Lower leg skin (tissue), 4 donors: ENCODE measurements around the gene KASH5. TPM values are rescaled to one million over a fixed set of nuclear protein-coding genes. Genes with fewer than 3 reads are reported as not detected.
"Not testable (repeated sequence)": the region's sequence is repeated elsewhere in the genome, so short reads cannot be mapped to it uniquely, and the experiment has no call there.

ENCODE experiments used
- DNase-seq, 2 donors: peaks; one replicate each; pipeline ENCODE4 v3.0.0-alpha.2; 2019; ENCODE audit warnings: low spot score in 2 of 2
- H3K4me3 ChIP-seq: fragments of 200-600 bp; sonication (generic); 2 replicates; pipeline ENCODE4 v1.5.1; 2017; ENCODE audit warnings: mild to moderate bottlenecking, low read depth; ENCODE audit not compliant: poor library complexity, severe bottlenecking
- CTCF ChIP-seq, 3 donors: fragments of 450-650 bp; IDR thresholded peaks; one replicate each; pipeline ENCODE4 v1.5.1; 2016; ENCODE audit warnings: antibody characterized with exemption in 3 of 3, mild to moderate bottlenecking in 3 of 3, moderate library complexity in 2 of 3
- POLR2A ChIP-seq, 2 donors: fragments of 450-650 bp; IDR thresholded peaks; one replicate each; pipeline ENCODE4 v1.6.1; 2016 to 2017; ENCODE audit warnings: antibody characterized with exemption in 2 of 2, mild to moderate bottlenecking in 1 of 2, moderate library complexity in 1 of 2
- WGBS, 2 donors: methylation state at CpG; one replicate each; pipeline ENCODE4 v1.1.5; 2018; 5-methylcytosine and 5-hydroxymethylcytosine counted together
- intact Hi-C: fragments of 100-400 bp; cut with DNase I; formaldehyde crosslinking; loops from one replicate; pipeline ENCODE4 v1.15.0; 2023; ENCODE audit warnings: low total_unique reads
- total RNA-seq, 4 donors: library from RNA; depleted of rRNA; stranded (reverse); fragments of >200 nt; gene quantifications; one replicate each; pipeline ENCODE4 v1.1.0, GENCODE V29; 2016

The KASH5 gene
- total RNA-seq, 4 donors from 2014 or later, result not detected

DNA sequence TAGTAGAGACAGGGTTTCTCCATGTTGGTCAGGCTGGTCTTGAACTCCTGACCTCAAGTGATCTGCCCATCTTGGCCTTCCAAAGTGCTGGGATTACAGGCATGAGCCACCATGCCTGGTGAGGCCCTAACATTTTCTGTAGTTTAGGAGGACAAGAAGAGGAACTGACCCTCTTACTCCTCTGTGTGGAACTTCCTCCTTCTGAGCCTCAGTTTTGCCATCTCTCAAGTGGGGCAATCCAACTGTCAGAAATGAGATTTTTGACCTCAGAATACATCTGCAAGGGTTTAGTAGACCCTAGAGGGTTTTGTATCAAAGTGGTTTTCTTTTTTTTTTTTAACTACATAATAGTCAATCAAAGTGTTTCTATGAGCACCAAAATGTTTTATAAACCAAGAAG is 21.9 kb upstream of the KASH5 start:
- intact Hi-C loops, result no loop called here
- DNase-seq, result no peak
- TF ChIP-seq CTCF (IDR thresholded peaks at IDR 0.05) (no peak), POLR2A (IDR thresholded peaks at IDR 0.05) (no peak)
- H3K4me3 ChIP-seq, result no peak overlapping the region

DNA sequence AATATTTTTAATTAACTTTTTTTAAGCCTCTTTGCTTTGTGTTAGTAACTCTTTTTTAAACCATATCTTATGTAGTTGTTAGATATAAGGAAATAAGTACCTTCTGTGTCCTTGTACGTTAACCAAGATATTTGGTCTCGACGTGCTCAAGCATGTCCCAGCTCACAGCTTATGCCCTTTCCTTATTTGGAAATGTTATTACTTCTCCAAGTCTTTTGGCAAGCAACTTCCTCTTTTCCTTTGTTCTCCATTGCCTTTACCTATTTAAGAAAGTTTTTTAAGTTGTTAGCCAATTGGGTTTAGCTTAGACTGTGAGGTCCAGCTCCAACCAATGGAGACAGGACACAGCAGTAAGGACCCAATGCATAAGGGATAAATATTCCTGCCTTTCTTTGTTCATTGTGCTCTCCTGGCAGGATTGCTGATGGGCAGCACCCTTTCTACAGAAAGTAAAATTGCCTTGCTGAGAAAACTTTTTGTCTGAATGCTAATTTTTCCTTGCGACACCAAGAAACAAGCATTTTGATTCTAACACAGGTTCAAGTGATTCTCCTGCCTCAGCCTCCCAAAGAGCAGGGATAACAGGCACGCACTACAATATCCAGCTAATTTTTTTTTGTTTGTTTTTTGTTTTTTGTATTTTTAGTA is 19.2 kb upstream of the KASH5 start:
- TF ChIP-seq POLR2A (IDR thresholded peaks at IDR 0.05) (no peak), CTCF (IDR thresholded peaks at IDR 0.05) (no peak)
- H3K4me3 ChIP-seq, result no peak overlapping the region
- DNase-seq, result no peak
- intact Hi-C loops, result no loop called here
- 76 to 80% methylated on average over 5 of the region's 5 CpGs for WGBS, 2 donors

DNA sequence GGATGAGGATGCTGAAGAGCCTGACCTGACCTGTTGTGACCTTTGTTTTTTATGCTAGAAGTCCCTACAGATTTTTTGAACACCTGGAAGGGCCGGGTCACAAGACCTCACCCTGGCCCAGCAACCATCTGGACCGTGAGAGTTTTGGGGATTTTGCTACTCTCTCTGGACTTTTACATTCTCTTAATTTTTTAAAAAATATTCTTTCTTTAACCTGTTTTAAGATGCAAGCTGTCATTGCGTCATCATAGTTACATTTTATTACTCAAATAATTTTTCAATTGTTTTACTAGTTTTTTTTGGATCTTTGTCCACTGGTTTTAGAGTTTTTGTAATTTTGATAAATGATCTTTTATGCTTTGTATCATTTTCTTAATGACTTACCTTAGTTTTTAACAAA is 16.9 kb upstream of the KASH5 start:
- intact Hi-C loops, result no loop called here
- 80 to 91% methylated on average over 3 of the region's 3 CpGs for WGBS, 2 donors
- no peak overlapping the region for H3K4me3 ChIP-seq
- no peak for DNase-seq
- no peak for TF ChIP-seq POLR2A (IDR thresholded peaks at IDR 0.05)

- intact Hi-C loops, DNase-seq, H3K4me3 ChIP-seq: not testable (repeated sequence)
- WGBS, 2 donors, result 89 to 91% methylated on average over 3 of the region's 3 CpGs
These were observed 14.9 kb upstream of the KASH5 start for GRCh38 chr19:49373174-49373573.

DNA sequence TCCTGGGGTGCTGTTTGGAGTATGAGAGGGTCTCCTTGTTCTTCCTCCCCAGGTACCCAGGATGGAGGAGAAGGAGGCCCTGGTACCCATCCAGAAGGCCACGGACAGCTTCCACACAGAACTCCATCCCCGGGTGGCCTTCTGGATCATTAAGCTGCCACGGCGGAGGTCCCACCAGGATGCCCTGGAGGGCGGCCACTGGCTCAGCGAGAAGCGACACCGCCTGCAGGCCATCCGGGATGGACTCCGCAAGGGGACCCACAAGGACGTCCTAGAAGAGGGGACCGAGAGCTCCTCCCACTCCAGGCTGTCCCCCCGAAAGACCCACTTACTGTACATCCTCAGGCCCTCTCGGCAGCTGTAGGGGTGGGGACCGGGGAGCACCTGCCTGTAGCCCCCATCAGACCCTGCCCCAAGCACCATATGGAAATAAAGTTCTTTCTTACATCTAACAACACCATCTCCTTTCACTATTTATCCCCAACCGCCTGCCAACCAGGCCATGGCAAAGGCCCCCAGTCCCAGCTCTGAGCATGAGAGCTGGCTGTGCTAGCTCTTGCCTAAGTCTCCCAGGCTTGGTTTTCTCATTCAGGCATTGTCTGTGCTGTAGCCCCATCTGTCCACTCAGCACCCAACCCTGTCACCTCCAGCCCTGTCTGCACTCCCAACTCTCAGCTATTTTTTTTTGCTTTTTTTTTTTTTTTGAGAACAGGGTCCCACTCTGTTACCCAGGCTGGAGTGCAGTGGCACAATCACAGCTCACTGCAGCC is 13.2 kb upstream of the KASH5 start:
- DNase-seq, result no peak
- TF ChIP-seq CTCF (IDR thresholded peaks at IDR 0.05) (no peak), POLR2A (IDR thresholded peaks at IDR 0.05) (no peak)
- 92 to 94% methylated on average over 14 to 16 of the region's 16 CpGs for WGBS, 2 donors

DNA sequence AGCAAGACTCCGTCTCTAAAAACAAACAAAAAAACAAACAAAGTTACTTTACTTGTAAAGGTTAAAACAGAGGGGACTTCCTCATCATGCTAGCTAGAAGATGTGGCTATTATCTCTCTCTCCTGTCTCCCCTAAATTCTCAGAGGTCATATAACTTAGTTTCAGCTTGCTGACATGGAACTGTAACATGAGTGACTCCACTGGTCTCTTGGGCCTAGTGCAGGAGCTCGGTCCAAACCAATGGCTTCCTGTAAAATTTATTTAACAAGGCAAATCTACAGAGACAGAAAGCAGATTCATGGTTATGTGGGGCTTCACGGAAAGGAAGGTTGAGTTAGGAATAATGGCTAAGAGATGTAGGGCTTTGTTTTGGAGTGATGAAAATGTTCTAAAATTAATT is 9.5 kb upstream of the KASH5 start:
- WGBS, 2 donors, result 80 to 87% methylated on average over 3 of the region's 3 CpGs
- H3K4me3 ChIP-seq, result no peak overlapping the region
- no peak for DNase-seq
- TF ChIP-seq CTCF (IDR thresholded peaks at IDR 0.05) (no peak), POLR2A (IDR thresholded peaks at IDR 0.05) (no peak)
- intact Hi-C loops, result no loop called here

More for the DNA sequence above, 13.2 kb upstream of the KASH5 start:
- no peak overlapping the region for H3K4me3 ChIP-seq
- intact Hi-C loops, result no loop called here

- no peak for DNase-seq
- TF ChIP-seq CTCF (IDR thresholded peaks at IDR 0.05) (no peak), POLR2A (IDR thresholded peaks at IDR 0.05) (no peak)
- 93 to 98% methylated on average over 3 of the region's 3 CpGs for WGBS, 2 donors
- H3K4me3 ChIP-seq, result no peak overlapping the region
- intact Hi-C loops, result no loop called here
These were observed 7.7 kb upstream of the KASH5 start for GRCh38 chr19:49380391-49380790.
